Lower lobe of right lung (tissue), 2 donors: Measurements from ENCODE around the gene ILF2. TPM values are rescaled to one million over a fixed set of nuclear protein-coding genes. Genes with fewer than 3 reads are reported as not detected.

Experiments used
- ATAC-seq, 2 donors: fragments of 200-7000 bp; cut with Tn5 transposase; one replicate each; pipeline ENCODE4 v1.9.1; 2020 to 2022; ENCODE audit warnings: mild to moderate bottlenecking in 2 of 2, moderate library complexity in 2 of 2
- DNase-seq: peaks from one replicate; pipeline ENCODE4 v3.0.0-alpha.2; 2020
- H3K27ac ChIP-seq: fragments of 200-600 bp; one replicate; pipeline ENCODE4 v1.8.0; 2022
- H3K27me3 ChIP-seq: fragments of 200-600 bp; one replicate; pipeline ENCODE4 v1.8.0; 2022; ENCODE audit warnings: low read depth
- H3K36me3 ChIP-seq: fragments of 200-600 bp; one replicate; pipeline ENCODE4 v1.8.0; 2022; ENCODE audit warnings: mild to moderate bottlenecking
- H3K4me1 ChIP-seq: fragments of 200-600 bp; one replicate; pipeline ENCODE4 v1.8.0; 2022
- H3K4me3 ChIP-seq: fragments of 200-600 bp; one replicate; pipeline ENCODE4 v1.8.0; 2022; ENCODE audit warnings: mild to moderate bottlenecking
- H3K9me3 ChIP-seq: fragments of 200-600 bp; one replicate; pipeline ENCODE4 v1.8.0; 2022
- intact Hi-C: fragments of 100-400 bp; cut with DNase I; formaldehyde crosslinking; loops from one replicate; pipeline ENCODE4 v1.11.0; 2022
- total RNA-seq: library from RNA; stranded (reverse); fragmentation: NEBNext Ultra II Directional; extraction: Animal tissue kit (Norgen Biotek cat#: 25700); gene quantifications from one replicate; pipeline ENCODE4 v1.2.1, GENCODE V29; 2021
- TF ChIP-seq, protein P1 (sequence below): fragments of 200-600 bp; IDR thresholded peaks from one replicate; pipeline ENCODE4 v1.8.0; 2022; ENCODE audit warnings: antibody characterized with exemption, mild to moderate bottlenecking
- donor health status: DM: no; HTN: yes; CAD: no; lungs with severe emphysema.

Gene ILF2
- total RNA-seq, 1 donor from 2014 or later, result 83.2 TPM

GRCh38 chr1:153659175-153659534 is 11.6 kb downstream of the ILF2 start:
- TF ChIP-seq, protein P1, sequence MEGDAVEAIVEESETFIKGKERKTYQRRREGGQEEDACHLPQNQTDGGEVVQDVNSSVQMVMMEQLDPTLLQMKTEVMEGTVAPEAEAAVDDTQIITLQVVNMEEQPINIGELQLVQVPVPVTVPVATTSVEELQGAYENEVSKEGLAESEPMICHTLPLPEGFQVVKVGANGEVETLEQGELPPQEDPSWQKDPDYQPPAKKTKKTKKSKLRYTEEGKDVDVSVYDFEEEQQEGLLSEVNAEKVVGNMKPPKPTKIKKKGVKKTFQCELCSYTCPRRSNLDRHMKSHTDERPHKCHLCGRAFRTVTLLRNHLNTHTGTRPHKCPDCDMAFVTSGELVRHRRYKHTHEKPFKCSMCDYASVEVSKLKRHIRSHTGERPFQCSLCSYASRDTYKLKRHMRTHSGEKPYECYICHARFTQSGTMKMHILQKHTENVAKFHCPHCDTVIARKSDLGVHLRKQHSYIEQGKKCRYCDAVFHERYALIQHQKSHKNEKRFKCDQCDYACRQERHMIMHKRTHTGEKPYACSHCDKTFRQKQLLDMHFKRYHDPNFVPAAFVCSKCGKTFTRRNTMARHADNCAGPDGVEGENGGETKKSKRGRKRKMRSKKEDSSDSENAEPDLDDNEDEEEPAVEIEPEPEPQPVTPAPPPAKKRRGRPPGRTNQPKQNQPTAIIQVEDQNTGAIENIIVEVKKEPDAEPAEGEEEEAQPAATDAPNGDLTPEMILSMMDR, result no peak
- intact Hi-C loops, result no loop called here
- Histone ChIP-seq H3K27me3 (no peaks in the 10 kb centered on the region), H3K4me1 (peaks cover 14% of the 10 kb centered on the region), H3K36me3 (peaks cover 35% of the 10 kb centered on the region), H3K9me3 (no peaks in the 10 kb centered on the region), H3K4me3 (peak overlapping the region; percentile 72), H3K27ac (peak overlapping the region; percentile 90)
- DNase-seq (no peak), ATAC-seq (no peak)

DNA sequence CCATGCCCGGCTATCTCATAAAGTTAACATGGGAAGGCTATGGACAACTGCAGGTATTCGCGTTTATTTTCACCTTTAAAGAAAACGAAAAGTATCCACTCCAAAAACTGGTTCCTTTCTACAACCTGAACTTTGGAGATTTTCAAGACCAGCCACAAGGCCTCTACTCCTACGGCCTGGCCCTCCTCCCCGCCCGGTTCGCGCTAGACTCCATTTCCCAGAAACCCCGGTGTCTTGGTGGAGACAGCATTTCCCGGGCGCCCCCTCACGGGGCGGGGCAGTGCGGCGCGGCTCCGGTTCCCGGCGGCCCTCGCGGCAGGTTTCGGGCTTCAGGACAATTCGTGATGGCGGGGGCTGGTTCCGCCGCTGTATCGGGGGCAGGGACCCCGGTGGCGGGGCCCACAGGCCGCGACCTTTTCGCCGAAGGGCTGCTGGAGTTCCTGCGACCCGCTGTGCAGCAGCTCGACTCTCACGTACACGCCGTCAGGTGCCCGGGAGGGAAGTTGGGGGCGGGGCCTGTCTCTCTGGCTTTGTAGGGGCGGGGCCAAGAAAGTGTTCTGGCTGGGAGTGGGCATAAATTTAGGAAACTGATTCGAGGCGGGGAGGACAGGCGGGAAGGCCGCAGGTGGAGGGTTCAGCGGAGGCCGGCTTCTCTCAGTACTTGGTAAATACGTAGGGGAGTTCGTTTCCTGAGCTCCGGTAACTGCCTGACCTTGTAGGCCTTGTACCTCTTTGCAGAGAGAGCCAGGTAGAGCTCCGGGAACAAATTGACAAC is 12.2 kb downstream of the ILF2 start, which contains the start of gene SNAPIN:
Gene SNAPIN, plus strand, starts transcription at position 304 of the 775 bp plus-strand sequence. Its CDS starts 41 bp downstream, at position 345.
- peak; percentile 98 for ATAC-seq
- Histone ChIP-seq H3K27ac (peak within 1 kb of the TSS; percentile 90), H3K4me1 (peaks cover 14% of the 10 kb centered on the region), H3K4me3 (peak within 1 kb of the TSS; percentile 72), H3K9me3 (no peaks in the 10 kb centered on the region), H3K36me3 (peaks cover 30% of the 10 kb centered on the region), H3K27me3 (no peaks in the 10 kb centered on the region)
- TF ChIP-seq, protein P1, result peak; percentile 35
- intact Hi-C loops, result no loop called here
- peak; percentile 95 for DNase-seq

- no peak for ATAC-seq
- no peaks in the 10 kb centered on the region for H3K9me3 ChIP-seq
- peak overlapping the region; percentile 58 for H3K27ac ChIP-seq
- no peaks in the 10 kb centered on the region for H3K27me3 ChIP-seq
- peaks cover 24% of the 10 kb centered on the region for H3K4me1 ChIP-seq
- no peak overlapping the region for H3K4me3 ChIP-seq
- intact Hi-C loops, result no loop called here
- no peaks in the 10 kb centered on the region for H3K36me3 ChIP-seq
- DNase-seq, result no peak
- TF ChIP-seq, protein P1, result no peak
Observed at GRCh38 chr1:153655333-153655732, 15.5 kb downstream of the ILF2 start.

DNA sequence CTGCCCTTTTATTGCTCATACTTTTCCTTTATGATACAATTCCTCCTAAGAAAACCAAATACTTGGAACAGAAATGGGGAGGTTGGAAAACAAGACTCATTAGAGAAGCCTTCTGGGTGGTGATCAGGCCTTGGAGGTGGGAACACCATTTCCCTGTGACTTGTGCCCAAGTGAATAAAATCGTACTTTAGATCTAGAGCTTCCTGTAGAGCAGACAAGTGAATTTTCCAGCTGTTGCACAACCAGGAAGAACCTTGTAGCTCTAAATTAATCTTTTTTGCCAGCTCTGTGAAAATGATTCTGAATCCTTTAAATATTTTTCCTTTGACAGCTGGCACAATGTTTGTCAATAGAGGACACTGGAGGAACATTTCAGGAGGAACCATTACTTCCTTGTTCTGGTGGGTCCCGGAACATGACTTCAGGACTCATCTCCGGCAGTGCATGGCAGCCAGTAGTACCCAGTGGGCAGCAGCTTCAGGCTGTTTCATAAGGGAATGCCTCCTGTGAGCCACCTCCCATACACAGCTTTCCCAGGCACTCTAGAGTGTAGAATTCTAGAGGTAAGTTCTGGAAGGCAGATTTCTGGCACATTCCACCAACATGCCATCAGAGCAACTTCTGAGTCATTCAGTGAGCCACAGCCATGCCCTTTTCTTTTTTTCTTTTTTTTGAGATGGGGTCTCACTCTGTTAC is 17.8 kb downstream of the ILF2 start:
- Histone ChIP-seq H3K4me1 (peaks cover 10% of the 10 kb centered on the region), H3K27ac (peak overlapping the region; percentile 32), H3K27me3 (no peaks in the 10 kb centered on the region), H3K36me3 (no peaks in the 10 kb centered on the region), H3K9me3 (no peaks in the 10 kb centered on the region), H3K4me3 (no peak overlapping the region)
- intact Hi-C loops, result no loop called here
- peak; percentile 67 to 68 for ATAC-seq
- TF ChIP-seq, protein P1, result no peak
- no peak for DNase-seq

- DNase-seq, result no peak
- H3K4me1 ChIP-seq, result peaks cover 19% of the 10 kb centered on the region
- ATAC-seq, result no peak
- intact Hi-C loops, result no loop called here
- H3K27me3 ChIP-seq, result no peaks in the 10 kb centered on the region
- H3K36me3 ChIP-seq, result peaks cover 1% of the 10 kb centered on the region
- no peak overlapping the region for H3K4me3 ChIP-seq
- TF ChIP-seq, protein P1, result no peak
- H3K9me3 ChIP-seq, result no peaks in the 10 kb centered on the region
- no peak overlapping the region for H3K27ac ChIP-seq
Observed at GRCh38 chr1:153651771-153652170, 19.0 kb downstream of the ILF2 start.
